ENCODE data around the gene ZFP36L1.

Gene ZFP36L1

DNA sequence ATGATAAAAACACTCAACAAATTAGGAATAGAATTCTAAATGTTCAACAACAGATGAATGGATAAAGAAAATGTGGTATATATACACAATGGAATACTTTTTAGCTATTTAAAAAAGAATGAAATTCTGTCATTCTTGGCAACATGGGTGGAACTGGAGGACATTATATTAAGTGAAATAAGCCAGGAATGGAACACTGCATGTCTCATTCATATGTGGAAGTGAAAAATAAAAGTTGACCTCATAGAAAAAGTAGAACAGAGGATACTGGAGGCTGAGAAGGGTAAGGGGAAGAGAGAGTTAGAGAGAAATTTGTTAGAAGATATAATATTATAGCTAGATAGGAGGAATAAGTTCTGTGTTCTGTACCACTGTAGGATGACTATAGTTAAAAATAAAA, 35.8 kb upstream of the ZFP36L1 start:
- H3K4me3 ChIP-seq (ENCODE audit: low read length) = no peak overlapping the region
- TF ChIP-seq, protein P1, sequence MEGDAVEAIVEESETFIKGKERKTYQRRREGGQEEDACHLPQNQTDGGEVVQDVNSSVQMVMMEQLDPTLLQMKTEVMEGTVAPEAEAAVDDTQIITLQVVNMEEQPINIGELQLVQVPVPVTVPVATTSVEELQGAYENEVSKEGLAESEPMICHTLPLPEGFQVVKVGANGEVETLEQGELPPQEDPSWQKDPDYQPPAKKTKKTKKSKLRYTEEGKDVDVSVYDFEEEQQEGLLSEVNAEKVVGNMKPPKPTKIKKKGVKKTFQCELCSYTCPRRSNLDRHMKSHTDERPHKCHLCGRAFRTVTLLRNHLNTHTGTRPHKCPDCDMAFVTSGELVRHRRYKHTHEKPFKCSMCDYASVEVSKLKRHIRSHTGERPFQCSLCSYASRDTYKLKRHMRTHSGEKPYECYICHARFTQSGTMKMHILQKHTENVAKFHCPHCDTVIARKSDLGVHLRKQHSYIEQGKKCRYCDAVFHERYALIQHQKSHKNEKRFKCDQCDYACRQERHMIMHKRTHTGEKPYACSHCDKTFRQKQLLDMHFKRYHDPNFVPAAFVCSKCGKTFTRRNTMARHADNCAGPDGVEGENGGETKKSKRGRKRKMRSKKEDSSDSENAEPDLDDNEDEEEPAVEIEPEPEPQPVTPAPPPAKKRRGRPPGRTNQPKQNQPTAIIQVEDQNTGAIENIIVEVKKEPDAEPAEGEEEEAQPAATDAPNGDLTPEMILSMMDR (conservative IDR thresholded peaks at IDR 0.05; ENCODE audit: low read depth, low read length) = no peak
- DNase-seq (ENCODE audit: low read depth) = no peak

DNA sequence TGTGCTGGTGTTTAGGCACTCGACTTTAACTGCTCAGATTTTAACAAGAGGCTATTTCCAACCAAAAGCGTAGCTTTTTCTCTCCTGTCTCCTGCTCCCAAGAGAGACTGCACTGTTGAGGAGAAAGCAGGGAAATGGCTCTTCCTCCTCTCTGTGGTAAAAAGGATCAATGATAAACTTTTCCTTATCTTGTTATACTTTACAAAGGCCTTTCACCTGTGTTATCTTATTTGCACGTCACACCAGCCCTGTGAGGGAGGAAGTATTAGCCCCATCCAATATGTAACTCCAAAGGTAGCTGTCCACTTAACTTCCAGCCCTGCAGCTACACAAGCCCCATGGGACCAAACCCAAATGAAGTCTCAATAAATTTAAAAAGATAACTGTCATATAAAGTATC, 32.9 kb upstream of the ZFP36L1 start:
- no peak overlapping the region for H3K4me3 ChIP-seq (ENCODE audit: low read length)
- DNase-seq (ENCODE audit: low read depth) = no peak
- TF ChIP-seq, protein P1 (conservative IDR thresholded peaks at IDR 0.05; ENCODE audit: low read depth, low read length) = no peak

DNA sequence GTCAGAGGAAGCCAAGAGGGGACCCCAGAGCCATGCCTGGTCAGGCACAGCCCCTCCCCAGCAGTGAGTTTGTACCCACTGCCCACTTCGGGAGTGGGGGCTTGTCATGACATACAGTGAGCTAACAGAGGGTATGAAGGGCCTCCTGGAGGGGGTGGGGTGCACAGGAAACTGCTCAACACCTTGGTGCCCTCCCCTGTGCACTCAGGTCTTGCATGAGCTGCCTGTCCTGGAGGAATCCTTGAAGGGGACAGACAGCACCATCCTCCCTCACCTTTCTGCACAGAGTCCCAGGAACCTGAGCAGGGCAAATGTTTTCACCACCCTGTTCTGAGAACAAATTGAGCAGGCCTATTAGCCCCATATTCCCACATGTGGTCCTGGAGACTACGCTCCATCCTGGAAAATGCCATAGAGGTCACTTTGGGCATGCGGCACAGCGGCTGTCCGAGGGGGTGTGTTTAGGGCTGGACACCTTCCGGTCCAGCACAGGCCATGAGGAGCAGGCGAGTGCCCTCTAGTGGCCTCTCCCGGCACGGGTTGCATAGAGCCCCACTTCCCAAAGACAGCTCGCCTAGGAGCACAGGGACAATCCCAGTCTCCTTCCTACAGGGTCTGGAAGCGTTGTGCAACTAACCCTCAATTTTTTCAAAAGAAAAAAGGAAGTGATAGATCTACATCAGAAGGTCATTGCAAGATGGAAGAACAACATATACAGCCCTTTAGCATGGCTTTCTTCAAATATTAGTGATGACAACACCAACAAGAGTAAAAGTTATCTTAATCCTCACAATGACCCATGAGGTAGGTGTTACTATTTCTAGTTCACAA, 31.9 kb upstream of the ZFP36L1 start:
- TF ChIP-seq, protein P1 (conservative IDR thresholded peaks at IDR 0.05; ENCODE audit: low read depth, low read length) = peak; percentile 97
- no peak for DNase-seq (ENCODE audit: low read depth)
- no peak overlapping the region for H3K4me3 ChIP-seq (ENCODE audit: low read length)

DNA sequence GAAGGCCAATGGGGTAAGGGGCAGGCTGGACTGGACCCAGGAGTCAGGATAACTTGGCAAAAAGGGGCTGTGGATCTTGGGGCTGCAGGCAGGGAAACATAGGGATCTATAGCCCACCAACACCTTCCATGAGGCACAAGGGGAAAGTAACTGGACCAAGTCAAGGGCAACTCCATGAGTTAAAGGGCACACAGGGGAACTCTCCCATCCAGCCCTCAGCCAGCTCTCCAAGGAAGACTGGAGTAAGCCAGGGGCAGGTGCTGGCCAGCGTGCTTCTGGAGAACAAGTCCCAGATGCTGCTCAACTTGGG, 31.3 kb upstream of the ZFP36L1 start:
- no peak overlapping the region for H3K4me3 ChIP-seq (ENCODE audit: low read length)
- DNase-seq (ENCODE audit: low read depth) = no peak
- TF ChIP-seq, protein P1 (conservative IDR thresholded peaks at IDR 0.05; ENCODE audit: low read depth, low read length) = no peak

DNA sequence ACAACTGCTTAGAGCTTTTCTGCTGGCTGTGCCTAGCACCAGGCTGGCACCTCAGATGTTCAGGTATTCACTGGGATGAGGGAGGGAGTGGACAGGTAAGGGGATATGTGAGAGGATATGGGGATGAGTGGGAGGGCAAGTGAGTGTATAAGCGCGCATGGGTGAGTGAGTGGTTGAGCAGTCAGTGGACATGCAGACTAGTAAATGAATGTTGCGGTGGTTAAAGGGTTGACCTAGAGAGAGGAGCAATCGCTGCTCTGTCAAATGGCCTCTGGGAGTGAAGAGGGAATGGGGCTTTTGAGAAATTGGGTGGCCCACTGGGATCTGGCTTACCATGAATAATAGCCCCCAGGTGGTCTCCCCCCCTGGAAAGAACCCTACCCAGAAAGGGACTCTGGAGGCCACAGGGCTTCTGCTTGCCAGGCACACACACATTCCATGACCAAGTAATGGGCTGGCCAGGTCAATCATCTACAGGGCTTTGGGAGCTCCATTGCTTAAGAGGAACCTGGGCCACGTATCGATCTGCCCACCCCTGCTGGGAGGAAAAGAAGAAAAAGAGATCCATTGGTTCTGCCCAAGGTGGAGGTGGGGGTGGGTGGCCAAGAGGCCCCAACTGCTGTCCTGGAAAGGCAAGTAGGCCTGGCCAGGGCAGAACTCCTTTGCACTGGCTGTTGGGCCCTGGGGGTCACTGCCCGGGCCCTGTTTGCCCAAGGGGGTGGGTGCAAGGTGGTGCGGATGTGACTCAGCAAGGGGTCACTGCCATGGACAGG, 30.8 kb upstream of the ZFP36L1 start:
- TF ChIP-seq, protein P1 (conservative IDR thresholded peaks at IDR 0.05; ENCODE audit: low read depth, low read length) = no peak
- DNase-seq (ENCODE audit: low read depth) = no peak
- no peak overlapping the region for H3K4me3 ChIP-seq (ENCODE audit: low read length)

DNA sequence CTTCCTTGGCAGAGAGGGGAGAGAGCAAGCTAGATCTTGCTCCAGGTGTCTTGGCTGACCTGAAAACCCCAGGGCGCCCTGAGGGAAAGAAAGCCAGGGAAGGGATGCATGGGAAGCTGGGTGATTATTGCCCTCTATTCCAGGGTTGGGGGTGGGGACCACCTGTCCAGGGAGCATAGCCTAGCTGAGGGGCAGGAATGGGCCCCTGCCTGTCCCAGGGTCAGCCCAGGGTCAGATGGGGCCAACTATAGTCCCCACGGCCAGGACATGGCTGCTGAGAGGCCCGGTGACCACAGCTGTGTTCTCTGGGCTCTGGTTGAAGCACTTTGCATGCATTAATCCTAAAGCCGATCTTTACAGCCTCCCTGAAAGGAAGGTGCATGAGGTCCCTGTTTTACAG, 30.1 kb upstream of the ZFP36L1 start:
- TF ChIP-seq, protein P1 (conservative IDR thresholded peaks at IDR 0.05; ENCODE audit: low read depth, low read length) = no peak
- DNase-seq (ENCODE audit: low read depth) = no peak
- no peak overlapping the region for H3K4me3 ChIP-seq (ENCODE audit: low read length)

Measured in retinal pigment epithelial cell (primary cell).